CD14-positive monocyte (primary cell): Measurements from ENCODE around the gene GPATCH4. TPM values are rescaled to one million over a fixed set of nuclear protein-coding genes. Genes with fewer than 3 reads are reported as not detected.
"Not testable (repeated sequence)": the region's sequence is repeated elsewhere in the genome, so short reads cannot be mapped to it uniquely, and the experiment has no call there.

Experiments used
- DNase-seq, 3 donors: peaks; one replicate each; pipeline ENCODE4 v3.0.0-alpha.2; 2011 to 2022
- H2AFZ ChIP-seq: 2 replicates; pipeline ENCODE4 v1.6.0; 2012; ENCODE audit warnings: mild to moderate bottlenecking, low read depth, low read length, inconsistent platforms; ENCODE audit not compliant: insufficient read depth, poor library complexity, severe bottlenecking
- H3K27ac ChIP-seq, 2 donors: 1 replicate in 1 of 2; 2 replicates in 1 of 2; pipeline ENCODE4 v1.5.1; 2012 to 2013; ENCODE audit warnings: low read length in 2 of 2, control low read depth in 1 of 2, inconsistent platforms in 1 of 2, low read depth in 1 of 2, mild to moderate bottlenecking in 1 of 2
- H3K27me3 ChIP-seq, 2 donors: one replicate each; pipeline versions ENCODE4 v1.6.0 to v1.6.1; 2011 to 2013; ENCODE audit warnings: low read length in 2 of 2; ENCODE audit not compliant: control insufficient read depth in 2 of 2, insufficient read depth in 2 of 2
- H3K36me3 ChIP-seq, 2 donors: replicated peaks in 1 of 2; 1 replicate in 1 of 2; 2 replicates in 1 of 2; pipeline versions ENCODE4 v1.5.1 to v1.6.1; 2012 to 2013; ENCODE audit warnings: low read length in 2 of 2, control low read depth in 1 of 2, inconsistent platforms in 1 of 2, mild to moderate bottlenecking in 1 of 2; ENCODE audit not compliant: insufficient read depth in 2 of 2, control insufficient read depth in 1 of 2
- H3K4me1 ChIP-seq, 2 donors: 1 replicate in 1 of 2; 2 replicates in 1 of 2; pipeline versions ENCODE4 v1.5.1 to v1.6.1; 2012 to 2013; ENCODE audit warnings: low read length in 2 of 2, control low read depth in 1 of 2, inconsistent platforms in 1 of 2, mild to moderate bottlenecking in 1 of 2, moderate library complexity in 1 of 2; ENCODE audit not compliant: insufficient read depth in 2 of 2, control insufficient read depth in 1 of 2
- H3K4me2 ChIP-seq: replicated peaks from 2 replicates; pipeline ENCODE3; 2012; ENCODE audit warnings: low read length, moderate library complexity, mild to moderate bottlenecking; ENCODE audit not compliant: poor library complexity, severe bottlenecking; ENCODE audit errors: extremely low read depth
- H3K4me3 ChIP-seq, 3 experiments: fragments of 200-600 bp in 1 of 3; sonication (generic) in 1 of 3; replicated peaks in 1 of 3; 1 replicate in 2 of 3; 2 replicates in 1 of 3; pipeline ENCODE4 v1.5.1; 2011 to 2013; ENCODE audit warnings: low read length in 3 of 3, mild to moderate bottlenecking in 3 of 3, control low read depth in 2 of 3, low read depth in 2 of 3, inconsistent platforms in 1 of 3, moderate library complexity in 1 of 3
- H3K79me2 ChIP-seq: 2 replicates; pipeline ENCODE4 v1.6.0; 2012; ENCODE audit warnings: mild to moderate bottlenecking, control low read depth, inconsistent platforms, low read length, moderate library complexity; ENCODE audit not compliant: insufficient read depth
- H3K9ac ChIP-seq: 2 replicates; pipeline ENCODE4 v1.6.0; 2017; ENCODE audit warnings: low read length, mild to moderate bottlenecking; ENCODE audit not compliant: insufficient read depth, poor library complexity, severe bottlenecking
- H3K9me3 ChIP-seq, 2 donors: replicated peaks in 1 of 2; 1 replicate in 1 of 2; 2 replicates in 1 of 2; pipeline versions ENCODE4 v1.5.1 to v1.6.1; 2012 to 2013; ENCODE audit warnings: low read length in 2 of 2, control low read depth in 1 of 2; ENCODE audit not compliant: control insufficient read depth in 1 of 2, insufficient read depth in 1 of 2
- H4K20me1 ChIP-seq: 2 replicates; pipeline ENCODE4 v1.6.0; 2012; ENCODE audit warnings: mild to moderate bottlenecking, low read length, control low read depth, moderate library complexity; ENCODE audit not compliant: insufficient read depth
- H3K27ac Mint-ChIP-seq, 7 donors: one replicate each; pipeline ENCODE4 v1.8.0; 2020; ENCODE audit warnings: mild to moderate bottlenecking in 7 of 7, mixed read lengths in 7 of 7, moderate library complexity in 6 of 7, inconsistent platforms in 2 of 7
- H3K27me3 Mint-ChIP-seq, 3 donors: one replicate each; pipeline ENCODE4 v1.8.0; 2021 to 2022; ENCODE audit warnings: low read depth in 3 of 3, mild to moderate bottlenecking in 3 of 3, mixed read lengths in 3 of 3, moderate library complexity in 3 of 3, inconsistent platforms in 1 of 3
- H3K36me3 Mint-ChIP-seq, 2 donors: one replicate each; pipeline ENCODE4 v1.8.0; 2020; ENCODE audit warnings: mixed read lengths in 2 of 2, inconsistent platforms in 1 of 2, mild to moderate bottlenecking in 1 of 2
- H3K4me1 Mint-ChIP-seq: one replicate; pipeline ENCODE4 v1.8.0; 2020; ENCODE audit warnings: mild to moderate bottlenecking, mixed read lengths
- H3K4me3 Mint-ChIP-seq, 2 donors: one replicate each; pipeline ENCODE4 v1.8.0; 2020; ENCODE audit warnings: mild to moderate bottlenecking in 2 of 2, mixed read lengths in 2 of 2, moderate library complexity in 1 of 2
- H3K9me3 Mint-ChIP-seq, 7 donors: one replicate each; pipeline ENCODE4 v1.8.0; 2020 to 2022; ENCODE audit warnings: mixed read lengths in 7 of 7, mild to moderate bottlenecking in 6 of 7, moderate library complexity in 6 of 7, inconsistent platforms in 2 of 7
- CTCF ChIP-seq: fragments of 200-600 bp; IDR thresholded peaks from one replicate; pipeline ENCODE4 v1.8.0; 2022; ENCODE audit warnings: antibody characterized with exemption, mild to moderate bottlenecking
- WGBS: methylation state at CpG from one replicate; pipeline ENCODE4 v1.1.5; 2013; ENCODE audit warnings: missing lambda C conversion rate; ENCODE audit not compliant: insufficient coverage; 5-methylcytosine and 5-hydroxymethylcytosine counted together
- intact Hi-C, 2 donors: fragments of 100-400 bp; cut with micrococcal nuclease; formaldehyde crosslinking; loops; one replicate each; pipeline versions ENCODE4 v1.15.0 to v1.15.1; 2023
- polyA plus RNA-seq, 3 donors: library from polyadenylated mRNA; depleted of rRNA in 1 of 3; unstranded in 2 of 3; stranded (reverse) in 1 of 3; fragments of 300-500 nt in 2 of 3; fragments of >200 nt in 1 of 3; fragmentation: Illumina TruSeq in 2 of 3; gene quantifications; 1 replicate in 2 of 3; 2 replicates in 1 of 3; pipeline ENCODE4 v1.2.3, GENCODE V29; 2012 to 2021

The GPATCH4 gene
- polyA plus RNA-seq, 3 donors = 2.6 to 5.3 (median 4.9) TPM

GRCh38 chr1:156632355-156632754, 31.1 kb upstream of the GPATCH4 start:
- no peaks in the 10 kb centered on the region for H3K9me3 ChIP-seq
- H4K20me1 ChIP-seq = no peaks in the 10 kb centered on the region
- no peak overlapping the region for H3K4me2 ChIP-seq
- Mint-ChIP-seq H3K27me3 (peaks cover 49 to 79% (median 56%) of the 10 kb centered on the region in 3 donors), H3K27ac (no peak overlapping the region), H3K4me1 (peaks cover 1% of the 10 kb centered on the region), H3K4me3 (peak overlapping the region in 1 of 2 donors; percentile 9), H3K36me3 (no peaks in the 10 kb centered on the region), H3K9me3 (no peaks in the 10 kb centered on the region)
- intact Hi-C loops = no loop called here
- no peak overlapping the region for H3K4me3 ChIP-seq
- no peak overlapping the region for H3K9ac ChIP-seq
- no peak for DNase-seq
- WGBS = no CpG with 5 or more reads among the region's 3 CpGs
- H3K79me2 ChIP-seq = no peaks in the 10 kb centered on the region
- H2AFZ ChIP-seq = no peak overlapping the region
- TF ChIP-seq CTCF = no peak
- H3K36me3 ChIP-seq = no peaks in the 10 kb centered on the region
- no peak overlapping the region for H3K27ac ChIP-seq
- no peaks in the 10 kb centered on the region for H3K4me1 ChIP-seq
- peaks cover 28 to 59% of the 10 kb centered on the region in 2 donors for H3K27me3 ChIP-seq

DNA sequence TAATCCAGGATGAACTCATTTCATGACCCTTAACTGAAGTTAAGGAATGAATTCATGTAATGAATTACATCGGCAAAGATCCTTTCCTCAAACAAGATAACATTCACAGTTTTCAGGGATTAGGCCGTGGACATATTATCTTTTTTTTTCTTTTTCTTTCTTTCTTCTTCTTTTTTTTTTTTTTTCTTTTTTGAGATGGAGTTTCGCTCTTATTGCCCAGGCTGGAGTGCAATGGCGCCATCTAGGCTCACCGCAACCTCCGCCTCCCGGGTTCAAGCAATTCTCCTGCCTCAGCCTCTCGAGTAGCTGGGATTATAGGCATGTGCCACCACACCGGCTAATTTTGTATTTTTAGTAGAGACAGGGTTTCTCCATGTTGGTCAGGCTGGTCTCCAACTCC, 29.9 kb upstream of the GPATCH4 start:
- peaks cover 46 to 78% (median 60%) of the 10 kb centered on the region in 3 donors for H3K27me3 Mint-ChIP-seq
- intact Hi-C loops, H3K36me3 Mint-ChIP-seq, H3K4me1 ChIP-seq, DNase-seq, H3K9me3 Mint-ChIP-seq, H3K9me3 ChIP-seq, H3K4me1 Mint-ChIP-seq, H3K79me2 ChIP-seq, H3K9ac ChIP-seq, H3K27ac Mint-ChIP-seq, H2AFZ ChIP-seq, H3K36me3 ChIP-seq, H4K20me1 ChIP-seq, H3K27ac ChIP-seq, H3K4me3 ChIP-seq, H3K4me2 ChIP-seq: not testable (repeated sequence)
- 80% methylated on average over 1 of the region's 9 CpGs for WGBS
- peaks cover 35 to 67% of the 10 kb centered on the region in 2 donors for H3K27me3 ChIP-seq
- peak overlapping the region in 1 of 2 donors; percentile 65 for H3K4me3 Mint-ChIP-seq
